NB4 (cell line): ENCODE measurements around the gene TNFRSF6B.

Experiments used
- DNase-seq: peaks from one replicate; pipeline ENCODE4 v3.0.0; 2010; ENCODE audit warnings: low read depth
- H3K4me3 ChIP-seq: one replicate; pipeline ENCODE4 v1.5.1; 2011; ENCODE audit warnings: mild to moderate bottlenecking, low read depth, low read length, moderate library complexity
- MAX ChIP-seq: IDR thresholded peaks from 2 replicates; pipeline ENCODE4 v1.6.1; 2011; ENCODE audit warnings: low read depth, low read length
- MYC ChIP-seq: IDR thresholded peaks from 2 replicates; pipeline ENCODE4 v1.6.1; 2011; ENCODE audit warnings: low read depth, low read length
- POLR2A ChIP-seq: IDR thresholded peaks from 2 replicates; pipeline ENCODE4 v1.6.1; 2011; ENCODE audit warnings: mild to moderate bottlenecking; ENCODE audit not compliant: insufficient read length; ENCODE audit errors: extremely low read depth
- TF ChIP-seq, protein P1 (sequence below): IDR thresholded peaks from one replicate; pipeline ENCODE4 v1.5.1; 2012; ENCODE audit warnings: low read depth, low read length

Gene TNFRSF6B

GRCh38 chr20:63675681-63676368, 20.6 kb upstream of the TNFRSF6B start:
- TF ChIP-seq MAX (no peak), MYC (no peak), POLR2A (no peak)
- TF ChIP-seq, protein P1, sequence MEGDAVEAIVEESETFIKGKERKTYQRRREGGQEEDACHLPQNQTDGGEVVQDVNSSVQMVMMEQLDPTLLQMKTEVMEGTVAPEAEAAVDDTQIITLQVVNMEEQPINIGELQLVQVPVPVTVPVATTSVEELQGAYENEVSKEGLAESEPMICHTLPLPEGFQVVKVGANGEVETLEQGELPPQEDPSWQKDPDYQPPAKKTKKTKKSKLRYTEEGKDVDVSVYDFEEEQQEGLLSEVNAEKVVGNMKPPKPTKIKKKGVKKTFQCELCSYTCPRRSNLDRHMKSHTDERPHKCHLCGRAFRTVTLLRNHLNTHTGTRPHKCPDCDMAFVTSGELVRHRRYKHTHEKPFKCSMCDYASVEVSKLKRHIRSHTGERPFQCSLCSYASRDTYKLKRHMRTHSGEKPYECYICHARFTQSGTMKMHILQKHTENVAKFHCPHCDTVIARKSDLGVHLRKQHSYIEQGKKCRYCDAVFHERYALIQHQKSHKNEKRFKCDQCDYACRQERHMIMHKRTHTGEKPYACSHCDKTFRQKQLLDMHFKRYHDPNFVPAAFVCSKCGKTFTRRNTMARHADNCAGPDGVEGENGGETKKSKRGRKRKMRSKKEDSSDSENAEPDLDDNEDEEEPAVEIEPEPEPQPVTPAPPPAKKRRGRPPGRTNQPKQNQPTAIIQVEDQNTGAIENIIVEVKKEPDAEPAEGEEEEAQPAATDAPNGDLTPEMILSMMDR: no peak
- no peak overlapping the region for H3K4me3 ChIP-seq
- DNase-seq: no peak

DNA sequence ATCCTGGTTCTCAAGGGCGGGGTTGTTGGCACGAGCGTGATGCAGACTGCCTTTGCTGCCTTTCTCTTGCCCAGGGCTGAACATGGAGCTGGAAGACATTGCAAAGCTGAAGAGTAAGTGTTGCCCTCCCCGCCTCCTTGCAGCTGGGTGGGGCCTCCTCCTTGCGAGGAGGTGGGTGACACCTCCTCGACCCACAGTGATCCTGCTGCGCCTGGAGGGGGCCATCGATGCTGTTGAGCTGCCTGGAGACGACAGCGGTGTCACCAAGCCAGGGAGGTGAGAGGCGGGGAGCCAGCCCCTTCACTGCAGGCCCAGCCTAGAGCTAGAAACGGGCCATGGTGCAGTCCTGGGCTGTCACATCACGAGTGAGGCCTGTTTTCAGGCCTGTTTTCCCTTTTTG, 18.4 kb upstream of the TNFRSF6B start:
- TF ChIP-seq POLR2A: no peak
- TF ChIP-seq MAX: no peak
- no peak for TF ChIP-seq MYC
- TF ChIP-seq, protein P1: no peak
- no peak overlapping the region for H3K4me3 ChIP-seq
- DNase-seq: no peak

- TF ChIP-seq, protein P1: no peak
- no peak for TF ChIP-seq MYC
- TF ChIP-seq MAX: no peak
- TF ChIP-seq POLR2A: no peak
- no peak for DNase-seq
- H3K4me3 ChIP-seq: no peak overlapping the region
Observed at GRCh38 chr20:63678667-63679465, 17.6 kb upstream of the TNFRSF6B start.

GRCh38 chr20:63679799-63680305, 16.6 kb upstream of the TNFRSF6B start:
- DNase-seq: no peak

DNA sequence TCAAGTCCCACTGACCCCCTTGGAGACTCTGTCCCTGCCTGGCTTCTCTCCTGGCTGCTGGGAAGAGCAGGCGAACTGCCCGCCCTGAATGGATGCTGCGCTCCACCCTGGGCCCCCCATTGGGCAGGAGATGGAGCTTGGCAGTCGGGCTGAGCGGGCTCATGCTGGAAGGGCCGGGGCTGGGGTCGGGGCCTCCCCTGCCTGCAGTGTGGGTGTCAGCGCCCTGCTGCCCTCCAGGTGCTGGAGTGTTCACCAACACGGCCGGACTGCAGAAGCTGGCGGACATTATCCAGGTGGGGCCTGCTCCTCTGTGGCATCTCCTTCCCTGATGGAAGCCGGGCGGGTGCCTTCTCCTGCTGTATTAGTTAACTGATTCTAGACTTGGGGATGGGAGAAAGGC, 16.0 kb upstream of the TNFRSF6B start:
- no peak for DNase-seq
- H3K4me3 ChIP-seq: no peak overlapping the region
- TF ChIP-seq MAX (no peak), POLR2A (no peak), MYC (no peak)
- TF ChIP-seq, protein P1: no peak

More at GRCh38 chr20:63679799-63680305, 16.6 kb upstream of the TNFRSF6B start:
- H3K4me3 ChIP-seq: no peak overlapping the region
- TF ChIP-seq POLR2A (no peak), MAX (no peak), MYC (no peak)
- TF ChIP-seq, protein P1: no peak
